GM21723 (cell line): Measurements from ENCODE around the gene TREX2.
"Not testable (repeated sequence)": the region's sequence is repeated elsewhere in the genome, so short reads cannot be mapped to it uniquely, and the experiment has no call there.

Experiments
- ATAC-seq: cut with Tn5 transposase; IDR thresholded peaks from one replicate; pipeline ENCODE4 v1.9.1; 2021; ENCODE audit warnings: mild to moderate bottlenecking, moderate library complexity; ENCODE audit not compliant: unreplicated experiment

TREX2 gene

GRCh38 chrX:153410888-153411254 lies 35.0 kb downstream of the TREX2 start:
- ATAC-seq, result peak; percentile 5

- ATAC-seq, result no peak
These were observed 35.5 kb downstream of the TREX2 start for GRCh38 chrX:153410373-153410772.

GRCh38 chrX:153409414-153410101 lies 36.3 kb downstream of the TREX2 start:
- no peak for ATAC-seq

- no peak for ATAC-seq
These were observed 36.9 kb downstream of the TREX2 start for GRCh38 chrX:153408871-153409351.

GRCh38 chrX:153408221-153408721 lies 37.6 kb downstream of the TREX2 start:
- no peak for ATAC-seq

- no peak for ATAC-seq
These were observed 38.1 kb downstream of the TREX2 start for GRCh38 chrX:153407736-153408135.

GRCh38 chrX:153406903-153407302 lies 39.0 kb downstream of the TREX2 start:
- no peak for ATAC-seq

- ATAC-seq, result no peak
These were observed 39.8 kb downstream of the TREX2 start for GRCh38 chrX:153406011-153406410.

- ATAC-seq, result no peak
These were observed 40.4 kb downstream of the TREX2 start for GRCh38 chrX:153405426-153405825.

- ATAC-seq, result not testable (repeated sequence)
These were observed 41.5 kb downstream of the TREX2 start for GRCh38 chrX:153404333-153404732.

- no peak for ATAC-seq
These were observed 44.6 kb downstream of the TREX2 start, which contains the start of gene PNMA6E for GRCh38 chrX:153401133-153401764. PNMA6E (minus strand) TSS chrX:153401350; CDS start chrX:153398849, 2,501 bp downstream.

- ATAC-seq, result no peak
These were observed 45.4 kb downstream of the TREX2 start for GRCh38 chrX:153400146-153401132.

- ATAC-seq, result no peak
These were observed 47.4 kb downstream of the TREX2 start for GRCh38 chrX:153398275-153398960.

GRCh38 chrX:153397256-153397960 lies 48.4 kb downstream of the TREX2 start:
- no peak for ATAC-seq

- ATAC-seq, result no peak
These were observed 49.3 kb downstream of the TREX2 start for GRCh38 chrX:153396320-153397195.

GRCh38 chrX:153395613-153396319 lies 50.1 kb downstream of the TREX2 start:
- ATAC-seq, result no peak

GRCh38 chrX:153394612-153395011 lies 51.2 kb downstream of the TREX2 start:
- ATAC-seq, result no peak
